NCI-H226 (cell line): ENCODE data around the gene PSMB11.

Experiments
- DNase-seq: peaks from one replicate; pipeline ENCODE4 v3.0.0-alpha.2; 2015

The PSMB11 gene

DNA sequence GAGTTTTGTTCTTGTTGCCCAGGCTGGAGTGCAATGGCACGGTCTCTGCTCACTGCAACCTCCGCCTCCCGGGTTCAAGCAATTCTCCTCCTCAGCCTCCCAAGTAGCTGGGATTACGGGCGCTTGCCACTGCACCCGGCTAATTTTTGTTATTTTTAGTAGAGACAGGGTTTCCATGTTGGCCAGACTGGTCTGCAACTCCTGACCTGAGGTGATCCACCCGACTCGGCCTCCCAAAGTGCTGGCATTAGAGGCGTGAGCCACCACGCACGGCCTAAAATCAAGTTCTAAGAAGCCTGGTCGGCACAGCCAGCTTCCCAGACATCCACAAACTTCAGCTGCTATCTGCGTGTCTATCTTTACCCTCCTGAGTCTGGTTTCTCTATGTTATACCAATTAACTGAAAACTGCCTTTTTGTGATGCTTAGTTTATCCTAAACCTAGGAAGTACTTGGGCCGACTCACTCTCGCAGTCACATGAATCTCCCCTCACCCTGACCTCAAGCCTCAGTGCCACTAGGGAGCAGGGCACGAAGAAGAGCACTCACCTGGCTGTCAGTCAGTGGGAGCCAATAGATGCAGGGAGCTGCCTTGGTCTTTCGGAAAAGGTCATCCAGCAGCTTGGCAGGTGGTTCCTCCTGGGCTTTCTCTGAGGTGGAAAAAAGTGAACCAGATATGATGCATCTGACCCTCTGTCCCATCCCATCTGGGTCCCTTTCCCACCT, 18.7 kb downstream of the PSMB11 start:
- no peak for DNase-seq

DNA sequence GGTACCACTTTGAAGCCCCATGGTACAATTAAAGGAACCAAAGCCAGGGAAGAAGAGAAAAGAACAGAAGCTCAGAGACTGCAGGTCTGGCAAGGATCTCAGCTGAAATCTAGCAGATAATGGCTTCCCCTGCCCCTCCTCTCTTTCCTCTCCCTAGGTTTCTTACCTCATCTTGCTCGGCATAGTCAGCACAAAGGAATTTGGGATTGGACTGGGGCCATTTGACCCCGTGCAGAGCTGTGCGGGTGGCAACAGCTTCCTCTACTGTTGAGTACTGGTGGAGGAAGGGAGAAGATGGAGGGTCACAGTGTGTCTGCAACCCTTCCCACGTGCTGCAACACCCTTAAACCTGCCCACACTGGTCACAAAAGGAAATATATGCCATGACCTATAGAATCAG, 20.0 kb downstream of the PSMB11 start:
- DNase-seq = peak; percentile 97

DNA sequence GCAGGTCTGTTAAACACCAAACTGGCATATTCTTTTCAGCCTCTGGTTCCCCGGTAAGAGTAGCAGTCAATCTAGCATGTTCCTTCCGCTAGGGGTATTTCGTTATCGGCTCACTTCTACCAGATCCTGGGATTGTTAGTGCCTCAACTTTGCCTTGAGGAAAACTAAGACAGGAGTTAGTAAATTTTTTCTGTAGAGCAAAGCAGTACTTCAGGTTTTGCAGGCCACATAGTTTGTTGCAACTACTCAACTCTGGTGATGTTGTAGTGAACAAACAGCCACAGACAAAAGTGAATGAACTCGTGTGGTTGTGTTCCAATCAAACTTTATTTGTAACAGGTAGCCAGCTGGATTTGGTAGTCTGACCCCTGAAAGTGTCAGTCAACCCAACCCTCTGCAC, 21.6 kb downstream of the PSMB11 start:
- DNase-seq = no peak

DNA sequence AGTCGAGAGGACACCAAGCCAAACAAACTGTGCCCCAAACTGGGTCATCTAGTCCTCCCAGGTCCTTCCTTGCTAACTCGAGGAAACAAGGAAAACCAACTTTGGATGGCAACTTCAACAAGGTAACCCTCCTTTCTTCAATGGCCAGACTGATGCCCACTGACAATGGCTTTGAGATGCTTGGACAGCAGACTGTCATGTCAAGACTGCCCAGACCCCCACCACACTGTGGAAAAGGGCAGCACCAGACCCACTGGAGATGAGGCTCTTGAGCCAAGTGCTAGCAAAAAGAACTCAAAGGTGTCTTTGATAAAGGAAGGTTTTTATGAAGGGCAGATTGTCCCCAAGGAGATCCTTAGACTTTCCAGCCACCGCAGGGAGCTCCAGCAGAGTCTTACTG, 24.4 kb downstream of the PSMB11 start:
- DNase-seq = no peak

DNA sequence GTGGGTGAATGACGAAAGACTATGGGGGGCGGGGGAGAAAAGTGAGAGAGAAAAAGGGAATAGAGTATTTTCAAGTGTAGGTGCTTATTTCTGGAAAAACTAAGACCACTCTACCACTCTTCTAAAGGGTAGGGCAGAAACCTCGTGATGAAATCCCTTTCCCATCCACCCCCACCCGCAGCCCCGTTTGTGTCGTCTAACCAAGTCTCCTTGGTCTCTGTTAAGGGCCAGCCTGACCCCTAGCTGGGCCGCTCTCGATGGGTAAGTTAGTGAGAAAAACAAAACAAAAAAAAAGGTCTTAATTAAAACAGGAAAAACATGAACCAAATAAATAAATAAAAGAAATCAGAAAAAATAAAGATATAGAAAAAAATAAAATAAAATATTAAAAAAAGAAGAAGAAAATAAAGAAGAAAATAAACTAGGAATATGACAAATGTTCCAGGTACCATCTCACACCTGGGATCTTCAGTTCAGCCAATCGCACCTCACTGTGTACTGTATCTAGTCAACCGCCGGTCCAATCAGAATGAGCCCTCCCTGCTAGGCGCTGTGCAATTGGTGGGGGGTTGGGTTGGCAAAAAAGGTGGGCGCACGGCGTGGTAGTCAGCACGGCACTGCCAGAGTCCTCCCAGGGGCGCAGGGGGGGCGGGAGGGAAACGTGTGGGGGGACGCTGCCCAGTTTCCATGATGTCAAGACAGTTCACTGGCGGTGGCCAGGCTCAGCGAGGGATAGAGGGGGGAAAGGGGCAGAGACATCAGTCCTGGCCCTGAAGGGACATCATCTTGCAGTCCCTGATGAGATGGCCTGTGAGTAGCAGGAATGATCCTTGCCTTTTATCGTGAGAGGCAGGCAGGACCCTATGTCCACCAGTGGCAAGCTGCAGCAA, 25.1 kb downstream of the PSMB11 start:
- no peak for DNase-seq

DNA sequence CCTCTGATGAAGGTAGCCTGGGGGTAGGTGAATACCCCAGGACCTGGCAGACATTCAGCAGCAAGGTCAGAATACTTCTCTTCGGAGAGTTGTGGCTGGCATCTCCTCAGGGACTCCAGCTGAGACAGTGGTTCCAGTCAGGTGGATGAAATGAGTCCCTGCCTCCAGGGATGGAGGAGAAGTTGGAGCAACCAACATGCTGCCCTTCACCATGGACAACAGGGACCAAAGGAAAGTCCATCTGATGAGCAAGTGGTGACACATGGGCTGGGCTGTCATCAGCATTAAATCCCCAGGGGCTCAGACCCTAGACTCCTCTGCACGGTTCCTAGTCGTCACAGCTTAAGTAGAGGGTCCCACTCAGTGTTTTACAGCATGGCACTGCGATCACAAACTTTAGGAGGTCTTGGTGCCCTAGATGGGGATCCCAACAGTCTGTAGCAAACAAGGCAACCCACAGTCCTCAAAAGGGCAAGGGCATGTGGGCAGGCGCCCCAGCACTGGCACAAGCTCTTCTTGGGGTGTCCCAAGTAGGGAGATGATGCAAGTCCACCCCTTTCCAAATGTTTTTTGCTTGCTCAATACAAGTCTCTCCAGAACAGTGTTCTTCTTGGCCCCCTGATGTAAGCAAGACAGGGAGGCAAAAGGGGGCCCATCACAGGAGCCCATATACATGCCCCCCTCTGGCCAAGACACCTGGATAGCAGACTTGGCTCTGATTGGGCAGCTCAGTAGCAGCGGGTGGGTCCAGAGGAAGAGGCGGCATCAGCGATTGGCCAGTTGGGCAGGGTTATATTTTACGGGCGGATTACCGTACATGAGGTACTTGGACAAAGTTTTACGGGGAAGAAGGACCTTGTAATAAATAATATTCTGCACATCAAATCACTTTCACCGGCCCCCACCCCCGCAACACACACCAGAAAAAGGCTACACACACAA, 26.1 kb downstream of the PSMB11 start:
- no peak for DNase-seq

DNA sequence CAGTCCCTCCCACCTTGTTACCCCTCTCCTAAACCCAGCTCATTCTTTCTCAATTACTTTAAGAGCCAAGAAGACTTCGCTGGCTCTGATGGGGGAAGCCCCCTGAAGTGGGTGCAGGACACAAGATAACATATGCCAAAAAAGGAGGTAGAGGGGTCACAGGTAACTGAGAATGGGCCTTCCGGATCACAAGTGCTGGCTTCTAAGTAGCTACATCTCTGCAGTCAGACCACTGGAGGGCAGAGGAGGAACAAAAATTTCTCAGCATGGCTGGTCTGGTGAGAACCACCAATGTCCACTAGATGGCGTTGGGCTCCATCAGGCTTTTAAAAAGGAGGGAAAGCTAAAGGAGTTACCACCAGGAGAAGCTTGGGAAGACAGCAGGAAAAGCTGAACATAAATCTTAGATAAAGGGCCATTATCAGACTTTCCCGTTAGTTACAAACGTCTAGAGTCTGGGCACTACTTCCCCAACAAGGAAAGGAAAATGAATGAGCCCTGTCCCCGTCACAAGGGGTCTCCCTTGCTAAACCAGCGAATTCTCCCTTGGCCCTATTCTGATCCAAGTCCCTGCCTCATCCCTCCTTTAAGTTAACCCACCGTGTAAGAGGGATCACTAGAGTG, 26.9 kb downstream of the PSMB11 start:
- peak; percentile 69 for DNase-seq

DNA sequence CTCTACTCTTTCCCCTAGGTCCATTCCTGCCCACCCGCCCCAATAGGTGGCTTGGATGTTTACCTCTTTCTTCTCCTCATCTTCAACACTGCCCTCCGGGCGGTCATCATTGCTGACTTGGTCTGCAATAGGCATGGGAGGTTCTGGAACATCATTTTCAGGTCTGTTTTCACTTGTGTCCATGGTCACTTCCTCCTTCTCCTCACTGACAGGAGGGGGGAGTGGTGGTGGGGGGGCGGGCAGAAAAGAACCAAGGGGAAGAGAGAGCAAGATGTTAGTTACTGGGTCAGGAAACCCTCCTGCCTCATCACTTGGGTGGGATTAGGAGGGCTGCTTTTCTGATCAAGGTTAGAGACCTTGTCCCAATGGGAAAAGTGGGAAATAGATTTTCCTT, 27.4 kb downstream of the PSMB11 start:
- DNase-seq = no peak

DNA sequence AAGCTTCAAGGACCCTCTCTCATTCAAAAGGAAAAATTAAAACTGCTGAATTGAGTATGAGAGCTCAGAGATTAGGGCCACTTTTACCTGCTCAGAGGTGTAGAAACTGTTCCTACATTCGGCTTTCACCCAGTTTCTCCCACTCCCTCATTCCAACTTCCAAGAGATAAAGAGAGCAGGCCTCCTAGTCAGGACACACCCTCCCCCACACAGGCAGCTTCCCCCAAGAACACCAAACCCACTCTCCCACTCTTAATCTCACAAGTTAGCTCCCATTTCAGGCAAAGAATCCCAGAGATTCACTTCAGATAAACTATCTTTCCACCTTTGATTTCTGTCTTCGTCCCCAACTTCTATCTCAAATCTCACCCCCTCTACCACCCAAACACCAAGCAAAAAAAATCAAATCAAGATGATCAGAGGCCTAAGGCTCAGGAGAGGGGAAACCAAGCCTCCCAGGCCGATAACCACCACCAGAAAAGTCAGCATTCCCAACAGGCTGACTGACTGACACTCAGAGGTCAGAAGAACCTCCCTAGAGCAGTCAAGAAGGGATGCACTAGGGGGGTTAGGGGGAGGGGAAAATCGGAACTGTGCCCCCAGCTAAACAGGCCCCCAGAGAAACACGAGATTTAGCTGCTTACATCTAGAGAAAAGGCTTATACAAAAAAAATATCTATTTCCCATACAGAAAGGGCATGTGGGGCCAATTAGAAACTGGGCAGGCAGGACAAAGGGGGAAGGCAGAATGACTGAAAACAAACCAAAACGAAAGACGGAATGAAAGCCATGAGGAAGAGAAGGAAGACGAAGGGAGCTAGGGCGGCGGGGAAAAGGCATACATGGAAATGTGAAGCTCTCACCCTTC, 28.5 kb downstream of the PSMB11 start:
- DNase-seq = no peak

DNA sequence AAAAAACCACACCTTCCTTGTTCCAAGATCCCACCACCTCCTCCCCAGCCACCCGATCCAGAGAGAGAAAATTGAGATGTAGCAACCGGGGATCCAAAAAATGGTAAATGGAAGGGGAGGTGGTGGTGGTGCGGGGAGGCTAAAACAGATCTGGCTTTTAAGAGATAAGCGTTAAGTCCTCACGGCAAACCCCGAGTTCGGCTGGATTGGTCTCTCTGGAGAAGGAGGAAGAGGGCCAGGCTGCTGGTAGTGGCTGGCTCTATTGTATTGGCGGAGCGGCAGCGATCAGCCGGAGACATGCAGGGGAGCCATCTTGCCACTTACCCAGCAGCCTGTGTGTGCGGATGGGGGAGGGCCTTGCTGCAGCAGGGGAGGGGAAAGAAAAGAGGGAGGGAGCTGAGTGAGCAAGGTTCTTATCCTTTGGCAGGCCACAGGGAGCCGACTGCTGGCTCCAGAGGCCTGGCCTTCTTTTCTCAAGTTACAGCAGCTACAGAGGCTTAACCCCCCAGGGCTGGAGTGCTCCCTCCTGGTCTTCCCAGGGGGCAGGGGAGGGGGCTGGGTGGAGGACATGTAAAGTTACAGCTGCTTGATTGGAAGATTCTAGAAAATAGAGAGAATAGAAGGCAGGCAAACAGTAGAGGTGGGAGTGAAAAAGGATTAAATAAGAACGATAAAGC, 29.4 kb downstream of the PSMB11 start:
- DNase-seq = peak; percentile 89

DNA sequence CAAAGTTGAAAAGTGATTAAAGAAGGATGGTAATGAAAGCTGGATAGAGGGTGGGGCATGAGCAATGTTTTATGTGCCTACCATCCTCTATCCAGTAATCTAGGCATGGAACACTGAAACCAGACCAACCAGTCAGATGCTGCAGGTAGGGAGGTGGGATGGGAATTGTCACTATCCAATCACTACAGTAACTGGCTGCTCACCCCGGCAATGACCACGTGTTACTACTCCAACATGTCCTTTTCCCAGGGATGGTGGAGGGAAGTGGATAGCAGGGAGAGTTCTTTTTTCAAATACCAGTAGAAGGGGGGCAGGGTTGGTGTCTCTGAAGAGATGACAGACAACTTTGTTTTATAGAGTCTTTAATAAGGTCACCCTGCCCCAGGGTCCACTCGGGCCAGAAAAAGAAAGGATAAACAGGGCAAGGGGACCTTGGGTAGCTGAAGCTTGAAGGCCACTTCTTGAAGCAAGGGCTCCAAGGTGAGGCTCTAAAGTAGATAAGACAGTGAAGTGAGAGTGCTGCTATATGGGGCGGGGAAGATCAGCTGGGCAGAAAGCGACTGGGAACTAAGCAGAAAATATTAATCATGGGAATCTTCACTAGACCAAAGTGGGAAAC, 30.0 kb downstream of the PSMB11 start:
- DNase-seq = peak; percentile 29

DNA sequence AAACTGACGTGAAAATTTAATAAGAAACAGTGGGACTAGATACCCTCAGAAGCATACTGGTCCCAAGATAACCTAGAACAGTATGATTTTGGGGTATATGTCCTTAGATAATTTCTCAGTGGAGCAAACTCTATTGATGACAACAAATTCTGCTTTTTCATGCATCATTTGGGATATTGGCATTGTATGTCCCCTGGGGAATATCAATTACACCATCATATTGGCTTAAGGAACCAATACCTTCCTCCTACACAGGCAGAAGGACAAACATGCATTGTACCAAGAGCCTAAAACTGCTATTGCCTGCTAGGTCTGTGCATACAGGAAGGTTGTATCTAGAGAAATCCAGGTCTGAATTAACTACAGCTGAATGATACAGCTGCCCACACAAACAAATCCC, 32.9 kb downstream of the PSMB11 start:
- no peak for DNase-seq

DNA sequence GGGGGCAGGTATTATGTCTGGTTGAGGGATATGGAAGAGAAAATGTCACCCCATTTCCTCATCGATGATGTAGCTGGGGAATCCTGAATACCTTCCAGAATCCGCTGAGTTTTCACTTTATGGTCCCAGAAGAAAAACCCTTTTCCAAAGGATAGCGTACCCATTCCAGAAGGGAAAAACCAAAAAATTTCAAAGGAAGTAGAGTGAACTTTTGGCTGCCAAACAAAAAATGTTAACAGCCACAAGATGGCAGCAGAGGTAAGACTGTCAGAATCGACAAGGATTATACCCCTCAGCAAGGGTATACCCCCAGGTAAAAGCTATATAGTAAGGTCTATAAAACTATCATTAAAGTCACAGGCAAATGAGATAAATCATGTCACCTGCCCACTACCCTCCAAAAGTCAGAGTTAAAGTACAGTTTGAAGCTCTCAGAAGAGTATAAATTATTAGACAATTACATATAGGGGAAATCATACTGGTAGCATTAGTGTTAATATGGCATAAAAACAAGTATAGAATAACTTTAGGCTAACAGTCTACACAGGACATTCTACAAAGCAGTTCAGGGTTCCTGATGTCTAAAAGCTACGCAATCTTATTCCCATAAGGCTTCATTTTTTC, 34.9 kb downstream of the PSMB11 start:
- DNase-seq = peak; percentile 27

DNA sequence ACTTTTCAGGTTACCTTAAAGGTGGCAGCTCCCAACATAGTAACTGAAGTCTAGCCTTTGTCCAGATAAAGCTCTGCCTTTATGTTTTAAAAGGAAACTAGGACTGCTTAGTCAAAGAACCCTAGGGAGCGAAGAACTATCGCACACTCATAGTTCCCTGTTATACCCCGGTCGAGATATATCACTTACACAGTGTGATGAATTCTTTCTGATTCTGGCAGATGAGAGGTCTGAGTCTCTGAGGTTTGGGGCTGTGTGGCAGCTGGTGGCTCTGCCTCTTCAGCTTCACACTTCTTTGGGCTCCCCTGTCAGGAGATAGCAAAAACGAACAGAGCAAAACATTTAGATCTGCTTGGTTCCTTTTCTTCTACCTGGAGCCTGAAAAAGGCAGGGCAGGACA, 36.0 kb downstream of the PSMB11 start:
- DNase-seq = no peak

DNA sequence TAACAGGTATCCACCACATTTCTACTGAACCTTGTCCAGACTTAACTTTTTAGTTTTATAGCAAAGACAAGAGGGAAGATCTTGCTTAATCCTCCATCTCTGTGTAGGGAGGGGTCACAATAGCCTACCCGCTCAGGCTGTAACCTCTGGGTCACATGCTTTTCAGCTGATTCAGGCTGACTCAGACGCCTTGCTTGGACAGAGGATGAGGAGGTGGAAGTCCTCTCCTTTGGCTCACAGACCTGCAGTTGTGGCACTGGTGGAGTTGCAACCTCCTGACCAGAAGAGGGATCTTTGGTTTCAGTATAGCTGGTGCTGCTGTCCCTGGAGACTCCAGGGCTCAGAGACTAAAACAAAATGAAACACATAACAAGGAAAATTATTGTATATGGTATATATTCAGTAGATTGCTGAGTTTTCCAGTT, 36.7 kb downstream of the PSMB11 start:
- peak; percentile 93 for DNase-seq

DNA sequence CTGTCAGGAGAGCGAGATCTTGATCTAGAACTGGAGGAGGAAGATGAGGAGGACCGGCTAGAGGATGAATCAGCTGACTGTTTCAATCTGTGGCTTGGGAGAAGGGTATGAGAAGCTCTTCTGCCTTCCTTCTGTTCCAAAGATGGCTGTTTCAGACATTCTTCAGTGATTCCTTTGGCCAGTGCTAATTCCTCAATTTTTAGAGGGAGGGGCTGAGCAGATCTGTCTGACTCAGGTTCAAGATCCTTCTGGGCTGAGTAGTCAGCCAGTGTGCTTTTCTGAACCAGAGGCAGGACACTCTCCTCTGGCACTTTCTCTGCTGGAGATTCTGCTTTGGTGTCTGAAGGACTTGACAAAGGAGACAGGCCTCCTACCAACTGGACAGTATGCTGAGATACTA, 37.7 kb downstream of the PSMB11 start:
- no peak for DNase-seq

DNA sequence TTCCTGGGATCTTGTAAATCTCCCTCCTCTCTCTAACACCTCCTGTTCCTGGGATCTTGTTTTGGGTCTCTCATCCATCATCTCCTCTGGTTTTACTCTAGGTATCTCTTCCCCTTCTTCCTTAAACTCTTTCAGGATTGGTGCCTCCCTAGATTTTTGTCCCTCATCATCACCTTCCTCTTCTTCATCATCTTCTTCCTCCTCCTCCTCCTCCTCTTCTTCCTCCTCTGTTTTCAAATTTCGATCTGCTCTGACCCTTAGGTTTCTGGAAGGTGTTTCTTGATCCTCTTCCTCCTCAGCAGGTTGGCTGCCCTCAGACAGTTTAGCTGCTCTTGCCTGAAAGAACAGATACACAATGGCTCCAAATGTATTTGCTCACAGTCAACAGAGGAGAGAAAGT, 38.5 kb downstream of the PSMB11 start:
- DNase-seq = no peak

DNA sequence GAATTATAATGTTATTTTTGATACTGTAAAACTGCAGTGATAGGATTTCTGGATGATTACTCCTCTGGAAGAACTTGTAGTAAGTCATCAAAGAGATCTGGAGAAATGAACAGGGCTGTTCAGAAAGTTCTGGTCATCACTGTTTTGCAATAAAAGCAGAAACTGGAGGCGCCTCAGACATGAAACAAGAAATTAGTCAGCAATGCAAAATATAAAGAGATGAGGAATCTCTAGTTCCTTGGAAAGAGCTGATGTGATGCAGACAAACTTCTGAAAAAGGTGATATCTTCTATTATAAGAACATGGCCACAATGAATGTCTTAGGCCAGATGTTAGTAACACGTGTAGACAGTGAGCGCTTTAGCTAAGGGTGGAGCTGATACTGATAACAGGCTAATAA, 43.4 kb downstream of the PSMB11 start:
- DNase-seq = no peak

DNA sequence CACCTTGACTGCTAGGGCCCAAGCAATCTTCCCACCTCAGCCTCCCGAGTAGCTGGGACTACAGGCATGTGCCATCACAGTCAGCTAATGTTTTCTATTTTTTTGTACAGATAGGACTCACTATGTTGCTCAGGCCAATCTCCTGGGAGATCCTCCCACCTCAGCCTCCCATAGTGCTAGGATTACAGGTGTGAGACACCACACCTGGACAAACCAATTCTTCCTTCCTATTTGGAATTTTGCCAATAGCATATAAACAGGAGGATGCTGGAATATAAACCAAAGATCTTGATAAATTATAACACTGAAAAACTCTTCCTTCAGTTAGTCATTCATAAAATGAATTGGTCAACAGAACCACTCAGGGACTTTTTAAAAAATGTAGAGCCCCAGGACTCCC, 44.6 kb downstream of the PSMB11 start:
- no peak for DNase-seq
